Measurements from ENCODE around the gene NKX1-1. TPM values are rescaled to one million over a fixed set of nuclear protein-coding genes. Genes with fewer than 3 reads are reported as not detected.

NKX1-1 gene
- polyA plus RNA-seq, 2 of the 4 experiments (the other 2 are of a cell fraction) = not detected

GRCh38 chr4:1361431-1361830, 44.8 kb downstream of the NKX1-1 start:
- ATAC-seq (no peak), FAIRE-seq (no peak), DNase-seq (ENCODE audit: low read depth in 1 of 2, low spot score in 1 of 2) (no peak)
- Histone ChIP-seq H3K9me3 (no peaks in the 10 kb centered on the region), H3K4me2 (no peak overlapping the region), H3K27ac (no peak overlapping the region), H3K4me3 (no peak overlapping the region), H3K4me1 (no peaks in the 10 kb centered on the region)
- TF ChIP-seq NFE2L2 (conservative IDR thresholded peaks at IDR 0.05; ENCODE audit: low read length) (no peak), SMC3 (IDR thresholded peaks at IDR 0.05) (no peak), GATA3 (IDR thresholded peaks at IDR 0.05; ENCODE audit: borderline replicate concordance) (no peak), RCOR1 (IDR thresholded peaks at IDR 0.05; ENCODE audit: low read depth, low read length) (no peak), ELK1 (IDR thresholded peaks at IDR 0.05; ENCODE audit: low read depth, low read length) (no peak), CBX8 (IDR thresholded peaks at IDR 0.05) (no peak), ESRRA (IDR thresholded peaks at IDR 0.05; ENCODE audit: borderline replicate concordance, low read length) (no peak), MAX (IDR thresholded peaks at IDR 0.05) (no peak), RAD21 (conservative IDR thresholded peaks at IDR 0.05 in 1 of 2, IDR thresholded peaks at IDR 0.05 in 1 of 2) (no peak), POLR2AphosphoS2 (conservative IDR thresholded peaks at IDR 0.05; ENCODE audit: low read length) (no peak), SREBF2 (IDR thresholded peaks at IDR 0.05) (no peak), RARB (CRISPR knock-in tag; IDR thresholded peaks at IDR 0.05) (no peak), POLR2A (IDR thresholded peaks at IDR 0.05; ENCODE audit: low read length) (no peak), JUNB (IDR thresholded peaks at IDR 0.05) (no peak), EHMT2 (IDR thresholded peaks at IDR 0.05; ENCODE audit: low read depth) (no peak), FOSL2 (IDR thresholded peaks at IDR 0.05) (no peak), FOSL2 (CRISPR knock-in tag; IDR thresholded peaks at IDR 0.05) (no peak)
- POLR2A ChIA-PET = no interaction called here
- WGBS (ENCODE audit: missing lambda C conversion rate) = 93% methylated on average over 18 of the region's 18 CpGs
- CTCF ChIA-PET = no interaction called here

- no peak overlapping the region for H3K4me3 ChIP-seq
- no peak overlapping the region for H3K27ac ChIP-seq
- 97% methylated on average over 11 of the region's 29 CpGs for WGBS (ENCODE audit: missing lambda C conversion rate)
- ChIA-PET POLR2A (no interaction called here), CTCF (interaction anchor here (0.9 kb wide), 1 partner anchor 14 kb away, joined by 3 read pairs; the partner anchor contains the start of gene UVSSA)
- no peak for DNase-seq (ENCODE audit: low read depth in 1 of 2, low spot score in 1 of 2)
- H3K9me3 ChIP-seq = no peaks in the 10 kb centered on the region
- H3K4me2 ChIP-seq = no peak overlapping the region
- ATAC-seq = no peak
- FAIRE-seq = no peak
- no peaks in the 10 kb centered on the region for H3K4me1 ChIP-seq
- TF ChIP-seq E2F6 (IDR thresholded peaks at IDR 0.05; ENCODE audit: borderline replicate concordance, low read depth) (no peak), NFE2L2 (conservative IDR thresholded peaks at IDR 0.05; ENCODE audit: low read length) (no peak), ZSCAN20 (CRISPR knock-in tag; IDR thresholded peaks at IDR 0.05) (no peak), RARB (CRISPR knock-in tag; IDR thresholded peaks at IDR 0.05) (no peak), BCL3 (IDR thresholded peaks at IDR 0.05) (no peak), EP300 (IDR thresholded peaks at IDR 0.05) (no peak), HMGXB4 (CRISPR knock-in tag; IDR thresholded peaks at IDR 0.05; ENCODE audit: borderline replicate concordance) (no peak), JUN (IDR thresholded peaks at IDR 0.05) (no peak), NPAS2 (CRISPR knock-in tag; IDR thresholded peaks at IDR 0.05; ENCODE audit: borderline replicate concordance) (no peak), ZC3H11A (IDR thresholded peaks at IDR 0.05) (no peak), ESRRA (IDR thresholded peaks at IDR 0.05; ENCODE audit: borderline replicate concordance, low read length) (no peak), CTCF (IDR thresholded peaks at IDR 0.05) (no peak), FOXS1 (CRISPR knock-in tag; IDR thresholded peaks at IDR 0.05) (no peak)
Measured at GRCh38 chr4:1360423-1361283, 45.6 kb downstream of the NKX1-1 start.
